LNCAP (cell line): ENCODE measurements around the gene AHNAK2.

Experiments used
- TF ChIP-seq, protein P1 (sequence below): fragments of 450-650 bp; IDR thresholded peaks from 2 replicates; pipeline ENCODE4 v1.5.1; 2017; ENCODE audit warnings: mild to moderate bottlenecking

AHNAK2 gene

DNA sequence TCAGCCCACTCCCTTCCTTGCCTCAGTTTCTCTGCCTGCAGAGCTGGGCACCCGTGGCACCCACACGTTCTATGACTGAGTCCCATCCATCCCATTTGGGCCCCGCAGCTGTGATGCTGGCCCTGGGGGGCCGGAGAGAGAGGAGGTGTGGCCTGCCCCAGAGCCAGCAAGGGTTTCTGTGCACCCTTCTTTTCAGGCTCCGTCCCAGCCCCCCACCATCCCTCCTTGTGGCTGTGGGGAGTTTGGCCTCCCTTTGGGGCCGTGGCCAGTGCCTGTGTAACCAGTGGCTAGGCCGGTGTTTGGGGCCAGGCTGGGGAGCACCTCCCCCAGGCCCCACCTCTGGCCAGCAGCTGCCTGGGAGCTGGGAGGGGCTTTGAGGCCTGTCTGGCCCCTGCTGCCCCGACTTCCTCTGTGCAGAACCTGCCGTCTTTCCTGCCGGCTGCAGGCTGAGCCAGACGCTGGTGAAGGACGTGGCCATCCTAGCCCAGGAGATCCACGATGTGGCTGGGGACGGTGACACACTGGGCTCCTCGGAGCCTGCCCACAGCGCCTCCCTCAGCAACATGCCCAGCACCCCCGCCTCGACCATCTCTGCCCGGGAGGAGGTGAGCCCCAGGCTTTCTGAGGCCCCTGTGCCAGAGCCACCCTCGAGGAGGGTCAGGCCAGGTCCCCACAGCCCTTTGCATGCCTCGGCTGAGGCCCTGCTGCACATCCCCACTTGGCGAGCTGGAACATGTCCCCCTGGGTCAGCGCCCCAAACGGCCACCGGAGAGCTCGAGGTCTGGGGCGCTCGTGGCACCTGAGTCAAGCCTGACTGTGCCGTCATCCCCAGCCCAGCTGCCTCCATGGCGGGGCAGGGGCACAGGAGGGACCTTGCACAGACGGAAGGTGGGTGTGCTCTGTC is 85.4 kb downstream of the AHNAK2 start:
- TF ChIP-seq, protein P1, sequence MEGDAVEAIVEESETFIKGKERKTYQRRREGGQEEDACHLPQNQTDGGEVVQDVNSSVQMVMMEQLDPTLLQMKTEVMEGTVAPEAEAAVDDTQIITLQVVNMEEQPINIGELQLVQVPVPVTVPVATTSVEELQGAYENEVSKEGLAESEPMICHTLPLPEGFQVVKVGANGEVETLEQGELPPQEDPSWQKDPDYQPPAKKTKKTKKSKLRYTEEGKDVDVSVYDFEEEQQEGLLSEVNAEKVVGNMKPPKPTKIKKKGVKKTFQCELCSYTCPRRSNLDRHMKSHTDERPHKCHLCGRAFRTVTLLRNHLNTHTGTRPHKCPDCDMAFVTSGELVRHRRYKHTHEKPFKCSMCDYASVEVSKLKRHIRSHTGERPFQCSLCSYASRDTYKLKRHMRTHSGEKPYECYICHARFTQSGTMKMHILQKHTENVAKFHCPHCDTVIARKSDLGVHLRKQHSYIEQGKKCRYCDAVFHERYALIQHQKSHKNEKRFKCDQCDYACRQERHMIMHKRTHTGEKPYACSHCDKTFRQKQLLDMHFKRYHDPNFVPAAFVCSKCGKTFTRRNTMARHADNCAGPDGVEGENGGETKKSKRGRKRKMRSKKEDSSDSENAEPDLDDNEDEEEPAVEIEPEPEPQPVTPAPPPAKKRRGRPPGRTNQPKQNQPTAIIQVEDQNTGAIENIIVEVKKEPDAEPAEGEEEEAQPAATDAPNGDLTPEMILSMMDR: no peak

DNA sequence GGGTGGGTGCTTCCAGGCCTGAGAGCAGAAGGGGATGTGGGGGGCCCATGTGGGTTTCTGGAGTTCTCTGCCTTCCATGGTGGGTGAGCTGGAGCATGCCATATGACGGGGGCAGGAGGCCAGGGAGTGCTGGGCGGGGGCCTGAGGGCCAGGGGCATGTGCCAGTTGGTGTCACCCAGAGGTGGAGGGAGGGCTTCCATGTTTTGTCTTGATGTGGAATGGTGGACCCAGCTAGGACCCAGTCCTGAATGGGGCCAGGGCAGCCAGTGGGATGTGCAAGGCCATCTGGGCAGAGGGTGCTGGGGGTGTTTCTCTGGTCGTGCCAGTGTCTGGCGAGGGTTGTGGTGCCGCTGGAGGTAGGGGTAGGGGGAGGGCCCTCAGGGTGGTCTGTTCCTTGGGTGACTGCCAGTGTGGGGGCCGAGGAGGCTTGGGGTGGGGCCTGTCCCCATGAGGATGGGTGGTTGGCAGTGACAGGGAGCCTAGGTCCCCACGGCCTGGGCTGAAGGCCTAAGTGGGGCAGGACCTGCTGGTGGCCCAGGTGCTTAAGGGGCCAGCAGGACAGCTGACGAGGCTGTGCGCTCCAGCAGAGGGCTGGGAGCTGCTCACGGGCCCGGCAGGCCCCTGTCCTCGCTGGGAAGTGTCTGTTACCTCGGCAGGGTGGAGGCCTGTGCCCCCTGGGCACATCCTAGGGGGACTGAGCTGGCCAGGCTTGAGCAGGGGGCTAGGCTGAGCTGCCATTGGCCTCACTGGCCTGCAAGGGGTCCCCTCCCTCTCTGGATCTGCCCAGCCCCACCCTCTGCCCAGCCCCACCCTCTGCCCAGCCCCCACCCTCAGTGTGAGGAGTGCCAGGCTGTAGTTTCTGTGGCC is 86.3 kb downstream of the AHNAK2 start:
- TF ChIP-seq, protein P1: no peak

DNA sequence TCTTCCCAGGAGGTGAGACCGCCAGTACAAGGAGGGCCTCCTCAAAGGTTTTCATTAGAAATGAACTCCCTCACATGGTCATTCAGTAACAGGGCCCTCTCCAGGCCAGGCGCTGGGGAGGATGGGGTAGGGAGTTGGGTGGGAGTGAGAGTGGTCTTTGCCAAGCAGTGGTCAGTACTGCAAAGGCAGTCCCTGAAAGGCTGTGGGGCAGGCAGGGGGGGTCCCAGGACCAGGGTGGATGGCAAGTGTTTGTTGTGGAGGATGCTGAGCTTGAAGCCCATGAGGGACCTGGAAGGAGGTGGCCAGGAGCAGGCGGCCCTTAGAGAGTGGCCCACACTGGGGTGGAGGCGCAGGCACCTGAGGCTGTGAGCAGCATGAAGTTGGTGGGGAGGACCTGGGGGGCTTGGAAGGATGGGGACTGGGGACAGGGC is 87.0 kb downstream of the AHNAK2 start:
- TF ChIP-seq, protein P1: no peak

DNA sequence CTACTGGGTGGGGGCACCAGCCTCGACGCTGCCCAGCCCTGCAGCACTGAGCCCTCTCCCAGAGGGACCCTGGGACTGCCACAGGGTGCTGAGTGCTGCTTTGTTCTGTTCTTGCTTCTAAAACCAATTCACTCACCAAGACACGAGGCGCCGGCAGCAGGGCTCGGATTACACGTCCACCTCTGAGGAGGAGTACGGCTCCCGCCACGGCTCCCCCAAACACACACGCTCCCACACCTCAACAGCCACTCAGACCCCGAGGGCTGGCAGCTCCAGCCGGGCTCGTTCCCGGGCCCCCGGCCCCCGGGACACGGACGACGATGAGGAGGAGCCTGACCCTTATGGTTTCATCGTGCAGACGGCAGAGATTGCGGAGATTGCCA is 88.8 kb downstream of the AHNAK2 start:
- TF ChIP-seq, protein P1: no peak

- TF ChIP-seq, protein P1: no peak
Measured at GRCh38 chr14:104888489-104889374, 89.4 kb downstream of the AHNAK2 start.

GRCh38 chr14:104887623-104888488 is 90.3 kb downstream of the AHNAK2 start:
- TF ChIP-seq, protein P1: no peak
